Mesendoderm (in vitro differentiated cells): ENCODE results near the gene MROH8.
"Not testable (repeated sequence)": the region's sequence is repeated elsewhere in the genome, so short reads cannot be mapped to it uniquely, and the experiment has no call there.

Experiments used
- DNase-seq: peaks from one replicate; pipeline ENCODE4 v3.0.0; 2013
- H2AK5ac ChIP-seq: 2 replicates; pipeline ENCODE4 v1.6.1; 2013; ENCODE audit warnings: low read length, inconsistent platforms
- H2BK120ac ChIP-seq: 2 replicates; pipeline ENCODE4 v1.6.1; 2013; ENCODE audit warnings: low read depth, mild to moderate bottlenecking, low read length, moderate library complexity, mixed read lengths
- H2BK15ac ChIP-seq: replicated peaks from 2 replicates; pipeline ENCODE4 v1.6.1; 2013; ENCODE audit warnings: low read depth, mild to moderate bottlenecking, moderate library complexity
- H2BK5ac ChIP-seq: 2 replicates; pipeline ENCODE4 v1.6.1; 2013; ENCODE audit warnings: low read length, inconsistent platforms
- H3K18ac ChIP-seq: 2 replicates; pipeline ENCODE4 v1.6.1; 2013; ENCODE audit warnings: mild to moderate bottlenecking, low read length, mixed read lengths
- H3K23ac ChIP-seq: one replicate; pipeline ENCODE4 v1.6.1; 2013; ENCODE audit warnings: low read length
- H3K27ac ChIP-seq: 2 replicates; pipeline ENCODE4 v1.5.1; 2013; ENCODE audit warnings: low read depth, mild to moderate bottlenecking, inconsistent platforms, low read length, moderate library complexity
- H3K27me3 ChIP-seq: 2 replicates; pipeline ENCODE4 v1.6.1; 2013; ENCODE audit warnings: low read length, control low read depth, mild to moderate bottlenecking, inconsistent platforms; ENCODE audit not compliant: insufficient read depth, poor library complexity
- H3K36me3 ChIP-seq: 2 replicates; pipeline ENCODE4 v1.6.1; 2013; ENCODE audit warnings: low read length, inconsistent platforms; ENCODE audit not compliant: control insufficient read depth, insufficient read depth
- H3K4ac ChIP-seq: one replicate; pipeline ENCODE4 v1.6.1; 2013; ENCODE audit warnings: low read depth, mild to moderate bottlenecking, low read length, moderate library complexity
- H3K4me1 ChIP-seq: 2 replicates; pipeline ENCODE4 v1.6.1; 2013; ENCODE audit warnings: low read depth, low read length, inconsistent platforms; ENCODE audit not compliant: control insufficient read depth
- H3K4me2 ChIP-seq: 2 replicates; pipeline ENCODE4 v1.6.1; 2013; ENCODE audit warnings: low read length
- H3K4me3 ChIP-seq: 2 replicates; pipeline ENCODE4 v1.5.1; 2013; ENCODE audit warnings: mild to moderate bottlenecking, low read length
- H3K56ac ChIP-seq: one replicate; pipeline ENCODE4 v1.6.1; 2013; ENCODE audit warnings: low read length
- H3K79me1 ChIP-seq: 2 replicates; pipeline ENCODE4 v1.6.1; 2013; ENCODE audit warnings: low read length, inconsistent platforms
- H3K79me2 ChIP-seq: 2 replicates; pipeline ENCODE4 v1.6.1; 2013; ENCODE audit warnings: mild to moderate bottlenecking, low read length; ENCODE audit not compliant: control insufficient read depth, insufficient read depth
- H3K9ac ChIP-seq: 2 replicates; pipeline ENCODE4 v1.6.1; 2013; ENCODE audit warnings: low read length, inconsistent platforms
- H4K5ac ChIP-seq: one replicate; pipeline ENCODE4 v1.6.1; 2013; ENCODE audit warnings: low read length
- H4K8ac ChIP-seq: one replicate; pipeline ENCODE4 v1.6.1; 2013; ENCODE audit warnings: low read depth, mild to moderate bottlenecking, control low read depth, low read length, moderate library complexity
- WGBS: extraction: QIAGEN DNeasy Blood & Tissue Kit; methylation state at CpG from one replicate; pipeline ENCODE4 v1.1.7; 2013; ENCODE audit warnings: low lambda C conversion rate, missing lambda C conversion rate; ENCODE audit not compliant: insufficient coverage; ENCODE audit errors: extremely low coverage; 5-methylcytosine and 5-hydroxymethylcytosine counted together

Gene MROH8

GRCh38 chr20:37150864-37151263 lies 28.5 kb downstream of the MROH8 start:
- H3K4me3 ChIP-seq, H3K79me2 ChIP-seq, H3K27ac ChIP-seq, H3K36me3 ChIP-seq, DNase-seq, H3K56ac ChIP-seq, H2BK5ac ChIP-seq, H3K4me2 ChIP-seq, H3K18ac ChIP-seq, H3K27me3 ChIP-seq, H3K4ac ChIP-seq, H4K5ac ChIP-seq, H3K23ac ChIP-seq, H2AK5ac ChIP-seq, H3K4me1 ChIP-seq, H4K8ac ChIP-seq, H2BK120ac ChIP-seq, H2BK15ac ChIP-seq, H3K9ac ChIP-seq, H3K79me1 ChIP-seq: not testable (repeated sequence)
- WGBS: no CpG with 5 or more reads among the region's 33 CpGs

- Histone ChIP-seq H4K5ac (no peak overlapping the region), H3K9ac (no peak overlapping the region), H3K27me3 (no peaks in the 10 kb centered on the region), H2BK5ac (no peak overlapping the region), H3K4me1 (no peaks in the 10 kb centered on the region), H2BK15ac (no peak overlapping the region), H3K4me3 (no peak overlapping the region), H3K23ac (no peak overlapping the region), H3K27ac (no peak overlapping the region), H2AK5ac (no peak overlapping the region), H3K56ac (no peak overlapping the region), H2BK120ac (no peak overlapping the region), H3K79me1 (no peaks in the 10 kb centered on the region), H4K8ac (no peak overlapping the region), H3K4me2 (no peak overlapping the region), H3K18ac (no peak overlapping the region), H3K36me3 (no peaks in the 10 kb centered on the region), H3K4ac (no peak overlapping the region), H3K79me2 (no peaks in the 10 kb centered on the region)
- DNase-seq: no peak
- no CpG with 5 or more reads among the region's 6 CpGs for WGBS
These were observed 32.1 kb downstream of the MROH8 start for GRCh38 chr20:37147250-37147649.

GRCh38 chr20:37144856-37145404 lies 34.4 kb downstream of the MROH8 start:
- Histone ChIP-seq H3K27me3 (no peaks in the 10 kb centered on the region), H3K4me1 (no peaks in the 10 kb centered on the region), H3K79me1 (no peaks in the 10 kb centered on the region), H2BK15ac (no peak overlapping the region), H3K9ac (no peak overlapping the region), H2AK5ac (no peak overlapping the region), H4K8ac (no peak overlapping the region), H3K56ac (no peak overlapping the region), H2BK120ac (no peak overlapping the region), H3K4me2 (no peak overlapping the region), H3K4ac (no peak overlapping the region), H4K5ac (no peak overlapping the region), H3K4me3 (no peak overlapping the region), H3K23ac (no peak overlapping the region), H2BK5ac (no peak overlapping the region), H3K27ac (no peak overlapping the region), H3K36me3 (no peaks in the 10 kb centered on the region), H3K18ac (no peak overlapping the region), H3K79me2 (no peaks in the 10 kb centered on the region)
- no CpG with 5 or more reads among the region's 8 CpGs for WGBS
- no peak for DNase-seq

GRCh38 chr20:37142708-37143107 lies 36.6 kb downstream of the MROH8 start:
- Histone ChIP-seq H3K23ac (no peak overlapping the region), H3K18ac (no peak overlapping the region), H3K79me1 (no peaks in the 10 kb centered on the region), H2BK15ac (no peak overlapping the region), H3K79me2 (no peaks in the 10 kb centered on the region), H2AK5ac (no peak overlapping the region), H3K4me1 (no peaks in the 10 kb centered on the region), H2BK5ac (no peak overlapping the region), H3K27ac (no peak overlapping the region), H2BK120ac (no peak overlapping the region), H3K27me3 (no peaks in the 10 kb centered on the region), H4K5ac (no peak overlapping the region), H3K4ac (no peak overlapping the region), H3K4me3 (no peak overlapping the region), H3K36me3 (no peaks in the 10 kb centered on the region), H3K9ac (no peak overlapping the region), H3K56ac (no peak overlapping the region), H3K4me2 (no peak overlapping the region), H4K8ac (no peak overlapping the region)
- DNase-seq: no peak
- WGBS: no CpG with 5 or more reads among the region's 3 CpGs

GRCh38 chr20:37137547-37137946 lies 41.8 kb downstream of the MROH8 start:
- no peak overlapping the region for H3K4me3 ChIP-seq
- H3K18ac ChIP-seq: no peak overlapping the region
- H3K79me2 ChIP-seq: no peaks in the 10 kb centered on the region
- no peak overlapping the region for H3K27ac ChIP-seq
- no peak for DNase-seq
- no peak overlapping the region for H3K4ac ChIP-seq
- no peak overlapping the region for H3K9ac ChIP-seq
- H4K8ac ChIP-seq: no peak overlapping the region
- no peaks in the 10 kb centered on the region for H3K79me1 ChIP-seq
- no peak overlapping the region for H3K23ac ChIP-seq
- no peak overlapping the region for H2BK120ac ChIP-seq
- no peak overlapping the region for H4K5ac ChIP-seq
- H3K36me3 ChIP-seq: no peaks in the 10 kb centered on the region
- H3K27me3 ChIP-seq: no peaks in the 10 kb centered on the region
- no peak overlapping the region for H3K4me2 ChIP-seq
- H3K56ac ChIP-seq: no peak overlapping the region
- H2BK15ac ChIP-seq: no peak overlapping the region
- WGBS: no CpG with 5 or more reads among the region's 4 CpGs
- H2AK5ac ChIP-seq: no peak overlapping the region
- no peak overlapping the region for H2BK5ac ChIP-seq
- no peaks in the 10 kb centered on the region for H3K4me1 ChIP-seq

- Histone ChIP-seq H3K18ac (no peak overlapping the region), H3K56ac (no peak overlapping the region), H2BK5ac (no peak overlapping the region), H3K27me3 (no peaks in the 10 kb centered on the region), H4K5ac (no peak overlapping the region), H3K4me1 (no peaks in the 10 kb centered on the region), H3K4me2 (no peak overlapping the region), H3K79me1 (no peaks in the 10 kb centered on the region), H4K8ac (no peak overlapping the region), H3K79me2 (no peaks in the 10 kb centered on the region), H3K36me3 (no peaks in the 10 kb centered on the region), H3K23ac (no peak overlapping the region), H2BK15ac (no peak overlapping the region), H3K4ac (no peak overlapping the region), H2BK120ac (no peak overlapping the region), H3K4me3 (no peak overlapping the region), H3K27ac (no peak overlapping the region), H2AK5ac (no peak overlapping the region), H3K9ac (no peak overlapping the region)
- WGBS: no CpG with 5 or more reads among the region's 2 CpGs
- DNase-seq: no peak
These were observed 45.4 kb downstream of the MROH8 start for GRCh38 chr20:37133952-37134351.
